ENCODE results near the gene CELA2A. TPM values are rescaled to one million over a fixed set of nuclear protein-coding genes. Genes with fewer than 3 reads are reported as not detected.

CELA2A gene
- total and polyA plus RNA-seq, 2 of the 13 experiments (the other 11 are each of a cell fraction or from before 2014, with no cell fraction given): not detected

Other genes with a start within 250 kb of the CELA2A start
- not detected in 2 replicates for gene FHAD1, start 209.5 kb upstream of the CELA2A start, total RNA-seq (2016; rRNA removed; fragmentation: Illumina TruSeq; extraction: Trizol)
- not detected in 2 replicates for gene FHAD1, start 209.5 kb upstream of the CELA2A start, polyA plus RNA-seq (2011; rRNA removed)
- gene EFHD2, start 46.8 kb upstream of the CELA2A start, total RNA-seq (2016; rRNA removed; fragmentation: Illumina TruSeq; extraction: Trizol): 9.9 and 12.7 TPM in 2 replicates
- 9.4 and 10.9 TPM in 2 replicates for gene EFHD2, start 46.8 kb upstream of the CELA2A start, polyA plus RNA-seq (2011; rRNA removed)
- gene CTRC, start 18.3 kb upstream of the CELA2A start, total RNA-seq (2016; rRNA removed; fragmentation: Illumina TruSeq; extraction: Trizol): not detected in 2 replicates
- not detected in 2 replicates for gene CTRC, start 18.3 kb upstream of the CELA2A start, polyA plus RNA-seq (2011; rRNA removed)
- not detected in 2 replicates for gene CELA2B, start 19.4 kb downstream of the CELA2A start, total RNA-seq (2016; rRNA removed; fragmentation: Illumina TruSeq; extraction: Trizol)
- not detected in 2 replicates for gene CELA2B, start 19.4 kb downstream of the CELA2A start, polyA plus RNA-seq (2011; rRNA removed)
- 8.5 and 12.3 TPM in 2 replicates for gene CASP9, start 67.5 kb downstream of the CELA2A start, total RNA-seq (2016; rRNA removed; fragmentation: Illumina TruSeq; extraction: Trizol)
- 11.5 and 13.1 TPM in 2 replicates for gene CASP9, start 67.5 kb downstream of the CELA2A start, polyA plus RNA-seq (2011; rRNA removed)
- 10.7 and 15.4 TPM in 2 replicates for gene DNAJC16, start 70.1 kb downstream of the CELA2A start, total RNA-seq (2016; rRNA removed; fragmentation: Illumina TruSeq; extraction: Trizol)
- gene DNAJC16, start 70.1 kb downstream of the CELA2A start, polyA plus RNA-seq (2011; rRNA removed): 11.4 and 11.7 TPM in 2 replicates
- 174 and 216 TPM in 2 replicates for gene AGMAT, start 128.3 kb downstream of the CELA2A start, total RNA-seq (2016; rRNA removed; fragmentation: Illumina TruSeq; extraction: Trizol)
- gene AGMAT, start 128.3 kb downstream of the CELA2A start, polyA plus RNA-seq (2011; rRNA removed): 52.6 and 59.1 TPM in 2 replicates
- 25.7 and 34.0 TPM in 2 replicates for gene DDI2, start 160.7 kb downstream of the CELA2A start, total RNA-seq (2016; rRNA removed; fragmentation: Illumina TruSeq; extraction: Trizol)
- 8.5 and 10.1 TPM in 2 replicates for gene DDI2, start 160.7 kb downstream of the CELA2A start, polyA plus RNA-seq (2011; rRNA removed)
- gene PLEKHM2, start 227.6 kb downstream of the CELA2A start, total RNA-seq (2016; rRNA removed; fragmentation: Illumina TruSeq; extraction: Trizol): 16.0 and 16.5 TPM in 2 replicates
- 27.3 and 34.0 TPM in 2 replicates for gene PLEKHM2, start 227.6 kb downstream of the CELA2A start, polyA plus RNA-seq (2011; rRNA removed)

Measured in HepG2 (cell line).